Epithelial cell of esophagus (primary cell): ENCODE data around the gene POLR1B.
A peak's percentile ranks its signal among the peaks of the same experiment; 100 is the strongest.
"Not testable (repeated sequence)": the region's sequence is repeated elsewhere in the genome, so short reads cannot be mapped to it uniquely, and the experiment has no call there.

Experiments used
- DNase-seq: peaks from one replicate; pipeline ENCODE4 v3.0.0; 2010; ENCODE audit warnings: low read depth
- H3K4me3 ChIP-seq: 2 replicates; pipeline ENCODE4 v1.5.1; 2011; ENCODE audit warnings: mild to moderate bottlenecking, low read length, control low read depth
- CTCF ChIP-seq: IDR thresholded peaks from 2 replicates; pipeline ENCODE4 v1.5.1; 2011; ENCODE audit warnings: low read depth, mild to moderate bottlenecking, low read length, control low read depth, inconsistent platforms; ENCODE audit not compliant: insufficient read depth; ENCODE audit errors: missing control alignments

Gene POLR1B, protein sequence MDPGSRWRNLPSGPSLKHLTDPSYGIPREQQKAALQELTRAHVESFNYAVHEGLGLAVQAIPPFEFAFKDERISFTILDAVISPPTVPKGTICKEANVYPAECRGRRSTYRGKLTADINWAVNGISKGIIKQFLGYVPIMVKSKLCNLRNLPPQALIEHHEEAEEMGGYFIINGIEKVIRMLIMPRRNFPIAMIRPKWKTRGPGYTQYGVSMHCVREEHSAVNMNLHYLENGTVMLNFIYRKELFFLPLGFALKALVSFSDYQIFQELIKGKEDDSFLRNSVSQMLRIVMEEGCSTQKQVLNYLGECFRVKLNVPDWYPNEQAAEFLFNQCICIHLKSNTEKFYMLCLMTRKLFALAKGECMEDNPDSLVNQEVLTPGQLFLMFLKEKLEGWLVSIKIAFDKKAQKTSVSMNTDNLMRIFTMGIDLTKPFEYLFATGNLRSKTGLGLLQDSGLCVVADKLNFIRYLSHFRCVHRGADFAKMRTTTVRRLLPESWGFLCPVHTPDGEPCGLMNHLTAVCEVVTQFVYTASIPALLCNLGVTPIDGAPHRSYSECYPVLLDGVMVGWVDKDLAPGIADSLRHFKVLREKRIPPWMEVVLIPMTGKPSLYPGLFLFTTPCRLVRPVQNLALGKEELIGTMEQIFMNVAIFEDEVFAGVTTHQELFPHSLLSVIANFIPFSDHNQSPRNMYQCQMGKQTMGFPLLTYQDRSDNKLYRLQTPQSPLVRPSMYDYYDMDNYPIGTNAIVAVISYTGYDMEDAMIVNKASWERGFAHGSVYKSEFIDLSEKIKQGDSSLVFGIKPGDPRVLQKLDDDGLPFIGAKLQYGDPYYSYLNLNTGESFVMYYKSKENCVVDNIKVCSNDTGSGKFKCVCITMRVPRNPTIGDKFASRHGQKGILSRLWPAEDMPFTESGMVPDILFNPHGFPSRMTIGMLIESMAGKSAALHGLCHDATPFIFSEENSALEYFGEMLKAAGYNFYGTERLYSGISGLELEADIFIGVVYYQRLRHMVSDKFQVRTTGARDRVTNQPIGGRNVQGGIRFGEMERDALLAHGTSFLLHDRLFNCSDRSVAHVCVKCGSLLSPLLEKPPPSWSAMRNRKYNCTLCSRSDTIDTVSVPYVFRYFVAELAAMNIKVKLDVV

DNA sequence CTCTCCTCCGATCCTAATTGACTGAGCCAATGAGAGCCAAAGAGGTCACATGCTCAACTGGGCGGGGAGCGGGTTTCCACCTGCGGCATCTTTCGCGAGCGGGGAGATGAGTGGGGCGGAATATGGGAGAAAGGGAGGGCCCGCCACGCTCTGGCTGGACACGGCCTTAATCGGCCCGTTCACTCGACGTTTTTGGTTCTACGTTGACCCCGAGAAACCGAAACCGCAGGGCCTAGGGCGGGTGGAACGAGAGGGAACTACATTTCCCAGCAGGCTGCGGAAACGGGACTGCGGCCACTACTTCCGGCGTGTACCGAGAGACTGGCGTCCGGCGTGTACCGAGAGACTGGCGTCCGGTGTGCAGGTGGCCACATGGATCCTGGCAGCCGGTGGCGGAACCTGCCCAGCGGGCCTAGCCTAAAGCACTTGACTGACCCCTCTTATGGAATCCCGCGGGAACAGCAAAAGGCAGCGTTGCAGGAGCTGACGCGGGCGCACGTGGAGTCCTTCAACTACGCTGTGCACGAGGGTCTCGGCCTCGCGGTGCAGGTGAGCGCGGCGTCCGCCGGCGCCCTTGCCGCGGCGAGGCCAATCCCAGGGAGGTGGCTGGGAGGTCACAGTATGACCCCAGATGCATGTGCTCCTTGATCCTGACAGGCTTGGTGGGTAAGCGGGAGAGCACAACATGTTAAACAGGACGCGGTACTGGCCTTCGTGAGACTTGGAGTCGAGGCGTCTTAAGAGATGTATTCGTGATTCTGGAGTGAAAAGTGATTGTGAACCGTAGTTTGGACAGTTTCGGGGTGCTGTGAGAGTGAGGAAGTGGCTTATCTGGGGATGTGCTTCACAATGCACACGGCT is at the start of gene POLR1B:
Gene POLR1B, plus strand, starts transcription at position 343 of the 861 bp plus-strand sequence. Its CDS starts 30 bp downstream, at position 373.
- TF ChIP-seq CTCF: no peak
- H3K4me3 ChIP-seq: peak within 1 kb of the TSS; percentile 95
- peak; percentile 85 for DNase-seq

GRCh38 chr2:112493048-112493447 is 49.2 kb upstream of the POLR1B start:
- peak; percentile 43 for TF ChIP-seq CTCF
- H3K4me3 ChIP-seq: no peak overlapping the region
- peak; percentile 36 for DNase-seq

- H3K4me3 ChIP-seq: no peak overlapping the region
- no peak for TF ChIP-seq CTCF
- DNase-seq: peak; percentile 89
Measured at GRCh38 chr2:112493858-112494648, 48.2 kb upstream of the POLR1B start.

DNA sequence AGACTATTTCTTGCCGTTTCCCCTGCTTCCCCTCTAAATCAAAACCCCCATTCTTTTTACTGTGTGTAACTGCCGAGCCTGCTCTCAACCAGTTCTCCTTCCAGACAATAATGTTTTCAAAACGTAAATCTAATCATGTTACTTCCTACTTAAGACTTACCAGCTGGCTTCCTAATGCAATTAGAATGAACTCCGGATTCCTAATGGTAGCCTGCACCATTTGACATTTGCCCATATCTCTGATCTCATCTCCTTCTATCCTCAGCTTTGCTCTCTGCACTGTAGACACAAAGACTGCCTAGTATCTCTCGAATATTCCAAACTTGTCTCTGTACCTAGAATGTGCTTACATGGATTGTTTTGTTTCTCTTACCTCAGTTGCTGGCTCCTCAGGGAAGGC is 47.4 kb upstream of the POLR1B start:
- H3K4me3 ChIP-seq: no peak overlapping the region
- no peak for TF ChIP-seq CTCF
- DNase-seq: no peak

- not testable (repeated sequence) for H3K4me3 ChIP-seq, DNase-seq
Measured at GRCh38 chr2:112495878-112496277, 46.4 kb upstream of the POLR1B start.

- TF ChIP-seq CTCF: peak; percentile 39
- DNase-seq: peak; percentile 44
- not testable (repeated sequence) for H3K4me3 ChIP-seq
Measured at GRCh38 chr2:112500850-112501484, 41.3 kb upstream of the POLR1B start.

DNA sequence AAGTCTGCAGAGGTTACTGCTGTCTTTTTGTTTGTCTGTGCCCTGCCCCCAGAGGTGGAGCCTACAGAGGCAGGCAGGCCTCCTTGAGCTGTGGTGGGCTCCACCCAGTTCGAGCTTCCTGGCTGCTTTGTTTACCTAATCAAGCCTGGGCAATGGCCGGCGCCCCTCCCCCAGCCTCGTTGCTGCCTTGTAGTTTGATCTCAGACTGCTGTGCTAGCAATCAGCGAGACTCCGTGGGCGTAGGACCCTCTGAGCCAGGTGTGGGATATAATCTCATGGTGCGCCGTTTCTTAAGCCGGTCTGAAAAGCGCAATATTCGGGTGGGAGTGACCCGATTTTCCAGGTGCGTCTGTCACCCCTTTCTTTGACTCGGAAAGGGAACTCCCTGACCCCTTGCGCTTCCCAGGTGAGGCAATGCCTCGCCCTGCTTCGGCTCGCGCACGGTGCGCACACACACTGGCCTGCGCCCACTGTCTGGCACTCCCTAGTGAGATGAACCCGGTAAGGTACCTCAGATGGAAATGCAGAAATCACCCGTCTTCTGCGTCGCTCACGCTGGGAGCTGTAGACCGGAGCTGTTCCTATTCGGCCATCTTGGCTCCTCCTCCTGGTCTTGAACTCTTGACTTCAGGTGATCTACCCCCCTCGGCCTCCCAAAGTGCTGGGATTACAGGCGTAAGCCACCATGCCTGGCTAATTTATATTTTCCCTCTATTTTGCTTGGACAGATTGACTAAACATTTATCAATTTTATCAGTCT is 32.8 kb upstream of the POLR1B start:
- DNase-seq: not testable (repeated sequence)

More for the DNA sequence above, 32.8 kb upstream of the POLR1B start:
- not testable (repeated sequence) for H3K4me3 ChIP-seq
